ENCODE results near the gene GNB1.

- no peak for TF ChIP-seq POLR2A (IDR thresholded peaks at IDR 0.05)
- no peak for TF ChIP-seq CTCF (IDR thresholded peaks at IDR 0.05)
These were observed 36.9 kb upstream of the GNB1 start for GRCh38 chr1:1927751-1928150.

Measured in testis (tissue), 2 donors.